Activated CD4-positive, alpha-beta T cell treated with anti-CD3 and anti-CD28 coated beads for 4 hours (primary cell): ENCODE data around the gene TMEM179.

ENCODE experiments used
- DNase-seq, 2 donors: peaks; one replicate each; pipeline ENCODE4 v3.0.0-alpha.2; 2020

The TMEM179 gene

DNA sequence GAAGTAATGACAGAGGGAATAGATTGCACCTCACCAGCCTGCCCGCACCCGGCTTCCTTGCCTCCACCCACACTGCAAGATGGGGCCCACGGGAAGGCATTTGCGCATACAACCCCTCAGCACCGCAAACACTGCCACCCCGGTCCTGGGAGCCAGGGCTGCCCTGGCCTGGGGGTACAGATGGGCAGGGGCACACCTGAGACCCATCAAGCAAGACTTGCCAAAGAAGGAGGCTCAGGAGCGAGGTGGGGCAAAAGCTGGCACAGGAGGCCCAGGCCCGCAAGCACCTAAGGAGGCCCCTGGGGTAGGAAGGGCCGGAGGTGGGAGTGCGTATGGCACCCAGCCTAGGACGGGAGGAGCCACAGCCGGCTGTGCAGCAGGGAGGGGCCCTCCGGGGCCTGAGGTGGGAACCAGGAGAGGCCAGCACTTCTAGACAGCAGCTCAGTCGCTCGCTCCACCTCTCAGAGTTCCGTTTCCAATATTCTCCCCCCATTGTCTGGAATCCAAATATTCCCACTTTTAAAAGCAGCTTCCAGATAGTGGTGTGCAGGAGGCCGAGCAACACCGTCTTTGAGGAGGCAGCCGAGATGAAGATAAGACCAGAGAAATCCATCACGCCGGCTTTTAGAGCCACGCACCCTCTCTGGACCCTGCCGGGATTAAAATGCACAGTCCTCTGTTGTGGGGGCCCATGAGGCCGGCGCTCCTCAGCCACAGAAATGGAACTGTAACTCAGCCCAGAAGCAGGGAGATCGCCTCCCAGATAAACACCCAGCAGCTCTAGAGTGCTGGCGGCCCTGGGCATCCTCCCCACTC lies 37.2 kb downstream of the TMEM179 start:
- DNase-seq = no peak

DNA sequence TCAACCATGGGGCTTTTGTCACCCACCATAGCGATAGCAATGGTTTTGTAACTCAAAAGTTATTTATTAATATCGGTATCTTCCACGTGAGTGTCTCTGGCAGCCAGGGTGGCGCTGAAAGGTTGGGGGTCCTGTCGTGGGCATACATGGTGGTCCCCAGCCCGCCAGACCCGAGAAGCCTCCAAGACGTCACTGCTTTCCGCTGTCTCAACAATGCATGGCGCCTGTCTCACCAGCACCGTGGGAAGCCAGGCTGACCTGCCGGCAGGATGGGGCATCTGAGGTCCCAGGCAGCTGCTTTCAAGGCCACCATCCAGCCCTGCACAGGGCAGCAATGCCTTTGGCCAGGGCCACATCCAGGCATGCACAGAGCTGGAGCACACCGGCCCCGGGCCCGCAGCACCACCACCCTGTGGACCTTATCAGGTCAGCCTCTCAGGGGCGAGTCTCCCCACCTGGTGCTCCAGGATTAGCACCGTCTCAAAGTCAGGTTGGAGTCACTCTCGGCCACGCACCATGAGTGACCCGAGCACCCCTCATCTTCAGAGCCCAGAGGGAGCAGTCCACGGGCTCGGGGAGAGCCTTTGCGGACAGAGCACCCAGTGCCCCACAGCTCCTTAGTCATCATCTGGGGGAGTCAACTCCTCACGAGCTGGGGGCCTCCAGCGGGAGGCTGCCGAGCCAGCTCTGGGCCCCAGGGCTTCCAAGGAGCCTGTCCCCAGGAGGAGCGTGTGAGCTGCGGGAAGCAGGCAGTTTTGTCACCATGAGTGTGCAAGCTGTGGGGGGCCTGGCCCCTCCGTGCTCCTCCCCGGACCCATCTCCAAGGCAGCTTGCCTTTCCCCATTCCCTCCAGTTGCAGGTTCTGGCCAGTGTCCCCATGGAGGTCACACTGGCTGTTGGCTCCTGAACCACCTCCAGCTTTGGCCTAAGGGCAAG lies 39.6 kb downstream of the TMEM179 start:
- DNase-seq = no peak

DNA sequence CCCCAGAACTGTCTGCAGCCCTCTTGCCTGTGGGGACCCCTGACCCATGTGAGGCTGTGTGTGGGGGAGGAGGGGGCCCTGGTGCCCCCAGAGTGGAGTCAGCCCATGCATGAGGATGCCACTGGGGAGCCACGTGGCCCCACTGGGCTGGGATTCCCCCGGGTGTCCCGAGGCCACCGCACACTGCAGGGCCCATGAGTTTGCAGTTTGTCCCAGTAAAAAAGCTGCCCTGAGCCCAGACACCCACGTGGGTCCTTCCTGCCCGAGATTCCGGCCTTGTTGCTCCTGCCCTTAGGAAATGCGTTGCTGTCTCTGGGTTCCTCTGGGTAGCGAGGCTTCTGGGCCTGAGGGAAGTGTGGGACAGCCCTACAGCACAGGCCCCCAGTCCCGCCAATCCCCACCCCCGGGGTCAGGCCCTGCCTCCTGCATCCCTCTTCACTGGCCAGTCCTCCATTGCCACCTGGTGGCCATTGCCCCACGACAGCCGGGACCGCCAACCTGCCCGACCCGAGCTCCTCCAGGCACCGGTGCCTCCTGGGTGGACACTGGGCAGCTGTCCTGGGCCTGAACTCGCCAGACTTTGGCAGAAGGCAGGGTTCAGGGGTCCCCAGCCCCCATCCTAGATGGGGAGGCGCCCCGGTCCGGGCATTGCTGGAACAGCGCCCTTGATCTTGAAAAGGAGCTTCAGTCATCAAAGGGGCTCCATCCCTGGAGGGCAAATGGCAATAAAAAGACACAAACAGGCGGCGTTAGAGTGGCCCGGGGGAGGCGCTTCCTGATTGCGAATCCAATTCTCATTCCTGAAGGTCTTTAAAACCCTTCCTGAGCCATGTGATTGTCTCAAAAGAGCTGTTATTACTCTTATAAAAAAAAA lies 40.6 kb downstream of the TMEM179 start:
- DNase-seq = peak; percentile 58 to 69

DNA sequence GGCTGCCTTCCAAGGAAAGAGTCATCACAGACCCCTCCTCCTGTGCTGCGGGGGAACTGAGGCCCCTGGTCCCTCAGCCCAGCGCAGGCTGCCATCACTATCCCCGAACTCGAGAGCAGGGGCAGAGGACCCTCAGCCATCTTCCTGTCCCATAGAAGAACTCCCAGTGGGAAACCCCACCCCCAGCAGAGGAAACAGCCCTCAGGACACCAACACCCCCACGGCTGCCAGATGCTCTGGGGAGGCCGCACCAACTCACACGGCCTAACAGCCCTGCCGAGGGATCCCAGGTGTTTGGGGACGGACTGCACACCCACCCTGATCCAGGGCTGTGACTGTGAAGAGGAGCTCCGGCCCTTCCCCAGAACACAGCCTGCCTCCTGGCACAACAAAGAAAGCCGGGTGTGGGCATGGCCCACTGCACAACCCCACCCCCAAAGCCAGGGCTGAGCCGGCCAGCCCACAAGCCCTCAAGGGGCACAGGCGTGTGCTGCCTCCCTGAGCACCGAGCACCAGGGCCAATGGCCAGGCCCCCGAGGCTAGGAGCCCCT lies 41.3 kb downstream of the TMEM179 start:
- DNase-seq = no peak

DNA sequence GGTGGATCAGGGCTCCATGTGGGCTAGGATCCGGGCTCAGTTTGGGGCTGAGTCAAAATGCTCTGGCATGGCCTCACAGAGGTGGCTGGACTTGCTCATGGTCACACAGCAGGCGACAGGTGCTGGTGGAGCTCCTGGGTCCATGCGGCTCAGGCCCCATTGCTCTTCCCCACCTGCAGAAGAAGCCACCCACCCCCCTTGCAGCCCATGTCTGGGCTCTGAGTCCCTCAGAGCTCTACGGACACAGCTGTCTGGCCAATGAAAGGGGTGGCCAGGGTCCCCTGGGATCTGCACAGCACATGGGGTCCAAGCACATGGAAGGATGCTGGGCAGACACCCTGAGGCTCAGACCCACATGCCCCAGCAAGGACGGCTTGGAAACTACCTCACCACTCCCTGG lies 42.0 kb downstream of the TMEM179 start:
- no peak for DNase-seq

DNA sequence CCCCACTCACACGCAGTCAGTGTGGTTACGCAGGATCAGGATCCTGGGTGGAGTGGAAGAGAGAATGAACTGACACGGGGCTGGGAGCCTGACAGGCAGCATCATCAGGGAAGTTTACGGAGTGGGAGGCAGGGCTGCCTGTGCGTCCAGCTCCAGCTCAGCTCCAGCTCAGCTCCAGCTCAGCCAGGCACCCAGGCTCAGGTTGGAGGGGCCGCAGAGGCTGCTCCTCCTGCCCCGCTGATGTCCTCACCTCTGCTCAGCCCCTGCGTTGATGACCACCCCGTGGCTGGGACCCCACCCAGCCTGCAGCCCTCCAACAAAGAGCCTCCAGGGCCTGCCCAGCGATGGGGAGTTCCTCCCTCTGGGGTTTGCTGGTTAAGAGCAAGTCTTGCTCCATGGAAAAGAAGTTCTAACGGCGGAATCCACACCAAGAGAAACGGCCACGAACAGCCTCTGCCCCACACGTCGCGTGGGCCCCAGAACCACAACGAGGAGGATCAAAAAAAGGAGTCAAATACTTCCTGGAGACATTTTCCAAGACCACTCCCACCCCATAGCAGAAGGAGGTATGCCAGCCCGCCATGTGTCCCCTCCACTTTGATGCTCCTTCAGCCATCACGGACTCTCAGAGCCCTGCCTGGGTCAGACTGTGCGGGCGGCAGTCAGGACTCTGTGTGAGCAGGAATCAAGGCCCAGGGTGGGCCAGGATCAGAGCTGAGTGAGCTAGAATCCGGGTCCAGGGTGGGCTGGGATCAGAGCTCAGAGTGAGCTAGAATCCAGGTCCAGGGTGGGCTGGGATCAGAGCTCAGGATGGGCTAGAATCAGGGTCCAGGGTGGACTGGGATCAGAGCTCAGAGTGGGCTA lies 42.7 kb downstream of the TMEM179 start:
- DNase-seq = no peak

DNA sequence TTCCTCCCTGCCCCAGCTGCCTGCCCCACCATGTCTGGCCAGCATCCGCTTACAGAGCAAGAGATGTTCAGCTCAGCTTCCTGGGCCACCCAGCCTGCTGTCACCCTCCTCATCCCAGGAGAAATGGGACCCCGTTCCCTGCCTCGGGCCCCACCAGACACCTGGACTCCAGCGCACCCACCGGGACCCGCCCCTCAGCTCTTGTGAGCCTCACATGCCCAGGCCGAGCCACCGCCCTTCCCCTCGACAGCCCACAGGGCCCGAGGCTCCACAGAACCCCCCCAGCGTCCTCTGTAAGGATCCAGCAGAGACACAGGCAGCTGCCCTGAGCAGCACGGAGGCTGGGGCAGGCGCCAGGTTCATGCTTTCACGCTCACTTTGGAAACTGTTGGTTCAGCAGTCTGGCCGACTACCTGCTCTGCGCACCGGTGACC lies 43.4 kb downstream of the TMEM179 start:
- DNase-seq = no peak

DNA sequence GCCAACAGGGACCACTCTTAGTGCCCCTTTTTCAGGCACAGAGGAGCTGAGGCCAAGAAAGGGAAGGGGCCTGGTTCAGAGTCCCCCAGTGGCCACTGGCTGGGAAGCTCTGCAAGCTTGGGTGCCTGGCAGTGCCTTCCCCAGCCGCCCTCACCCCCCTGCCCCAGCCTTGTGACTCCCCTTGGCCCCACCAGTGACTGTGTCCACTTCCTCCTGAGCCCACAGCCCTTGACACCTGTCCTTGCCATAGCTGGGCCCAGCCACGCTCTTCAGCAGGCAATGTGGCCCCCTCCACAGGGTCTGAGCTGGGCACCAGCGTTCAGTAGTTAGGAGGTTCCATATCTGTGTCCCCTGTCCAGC lies 44.0 kb downstream of the TMEM179 start:
- no peak for DNase-seq

DNA sequence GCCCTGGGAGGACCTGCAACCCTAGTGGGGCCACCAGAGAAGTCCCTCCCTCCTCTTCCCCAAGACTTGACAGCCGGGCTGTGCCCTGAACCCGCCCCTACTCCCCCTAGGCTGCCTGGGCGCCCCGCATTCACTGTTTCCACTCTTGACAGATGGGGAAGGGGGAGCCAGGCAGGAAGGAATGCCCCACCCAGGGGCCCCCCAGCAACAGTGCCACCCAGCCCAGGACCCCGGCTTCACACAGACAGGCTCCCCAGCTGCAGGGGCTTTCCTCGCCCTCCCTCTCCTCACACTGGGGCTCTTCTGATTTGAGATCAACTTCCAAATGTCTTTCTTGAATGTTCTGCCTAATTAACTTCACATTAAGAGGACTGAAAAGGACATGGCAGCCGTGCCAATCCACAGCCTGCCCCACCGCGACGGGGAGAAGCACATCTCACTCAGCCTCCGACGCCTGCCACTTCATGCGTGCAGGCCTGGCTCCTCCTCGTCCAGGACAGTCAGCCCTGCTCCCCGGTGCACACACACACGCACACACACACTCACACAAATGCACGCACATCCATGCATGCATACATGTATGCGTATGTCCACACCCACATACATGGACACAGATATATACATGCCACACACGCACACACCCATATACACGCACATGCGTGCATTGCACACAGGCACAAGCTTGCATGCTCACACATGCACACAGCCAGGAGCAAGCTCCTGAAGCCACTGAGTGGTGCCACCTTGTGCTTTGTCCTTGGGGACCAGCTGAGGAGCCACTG lies 44.6 kb downstream of the TMEM179 start:
- DNase-seq = no peak

DNA sequence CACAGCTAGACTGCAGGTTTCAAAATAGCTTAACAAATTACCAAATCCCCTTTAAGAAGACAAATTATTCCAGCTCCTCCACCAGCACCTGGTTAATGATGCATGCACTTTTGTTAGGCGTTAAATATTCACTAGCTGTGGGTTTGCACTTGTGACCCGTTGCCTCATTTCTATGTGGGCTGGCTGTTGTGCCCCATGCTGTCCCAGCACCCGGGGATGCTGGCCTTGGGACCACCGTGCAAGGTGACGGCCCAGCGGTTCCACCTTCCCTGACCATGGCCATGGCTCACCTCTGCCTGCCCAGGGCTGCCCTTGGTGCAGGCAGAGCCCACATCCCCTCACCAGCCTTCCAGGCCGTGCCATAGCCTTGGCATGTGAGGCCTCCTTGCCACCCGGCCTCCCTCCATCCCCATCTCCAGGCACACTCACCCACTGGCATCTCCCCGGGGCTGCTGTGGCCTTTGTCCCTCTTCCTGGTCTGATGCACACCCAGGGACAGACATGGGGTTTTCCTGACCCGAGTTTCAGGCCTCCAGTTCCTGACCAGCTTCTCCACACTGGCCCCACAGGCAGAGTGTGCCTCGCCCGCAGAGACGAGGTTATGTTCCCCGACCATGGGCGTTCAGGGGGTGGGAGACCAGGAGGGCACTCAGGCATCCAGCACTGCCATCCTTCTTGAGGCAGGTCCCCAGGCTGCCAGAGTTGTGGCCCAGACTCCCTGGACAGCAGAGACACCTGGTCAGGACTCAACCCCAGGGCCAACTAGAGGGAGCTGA lies 45.4 kb downstream of the TMEM179 start:
- no peak for DNase-seq

DNA sequence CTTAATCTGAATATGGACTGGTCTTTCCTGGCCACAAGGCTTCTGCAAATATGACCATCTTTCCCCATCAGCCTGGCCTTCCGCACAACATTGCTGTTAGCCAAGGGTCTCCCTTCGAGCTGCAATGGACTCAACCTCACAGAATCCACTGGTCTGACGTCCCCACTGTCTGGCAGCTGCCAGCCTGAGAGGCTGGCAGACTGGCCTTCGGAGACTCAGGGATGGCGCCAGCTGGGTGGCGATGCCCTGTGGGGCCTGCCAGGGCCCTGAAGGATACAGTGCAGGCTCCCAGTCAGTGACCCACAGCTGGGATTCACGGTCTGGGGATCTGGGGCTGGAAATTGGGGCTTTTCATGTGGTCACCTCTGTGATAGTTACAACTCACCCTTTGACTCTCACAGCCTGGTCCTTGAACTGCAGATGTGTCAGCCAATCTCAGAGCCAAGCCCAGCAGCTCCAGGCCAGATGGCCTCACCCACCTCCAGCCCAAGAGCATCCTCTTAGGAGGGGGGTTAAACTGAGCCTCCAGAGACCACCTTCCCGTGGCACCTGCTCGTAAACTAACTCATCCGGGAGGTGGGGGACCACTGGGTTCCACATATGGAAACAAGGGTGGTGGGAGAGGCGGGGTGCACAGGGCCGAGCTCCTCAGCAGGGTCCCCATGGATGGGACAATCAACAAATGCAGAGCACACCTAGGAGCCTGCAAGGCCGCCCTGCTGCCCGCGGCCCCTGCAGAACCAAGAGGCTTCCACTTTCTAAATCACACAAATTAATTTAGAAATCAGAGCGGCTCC lies 46.1 kb downstream of the TMEM179 start:
- no peak for DNase-seq

DNA sequence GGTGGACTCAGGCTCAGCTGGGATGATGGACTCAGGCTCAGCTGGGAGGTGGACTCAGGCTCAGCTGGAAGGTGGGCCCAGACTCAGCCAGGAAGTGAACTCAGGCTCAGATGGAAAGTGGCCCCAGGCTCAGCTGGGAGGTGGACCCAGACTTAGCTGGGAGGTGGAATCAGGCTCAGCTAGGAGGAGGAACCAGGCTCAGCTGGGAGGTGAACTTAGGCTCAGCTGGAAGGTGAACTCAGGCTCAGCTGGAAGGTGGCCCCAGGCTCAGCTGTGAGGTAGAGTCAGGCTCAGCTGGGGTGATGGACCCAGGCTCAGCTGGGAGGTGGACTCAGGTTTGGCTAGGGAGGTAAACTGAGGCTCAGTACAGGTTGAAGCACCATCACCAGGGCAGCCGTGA lies 46.8 kb downstream of the TMEM179 start:
- no peak for DNase-seq

DNA sequence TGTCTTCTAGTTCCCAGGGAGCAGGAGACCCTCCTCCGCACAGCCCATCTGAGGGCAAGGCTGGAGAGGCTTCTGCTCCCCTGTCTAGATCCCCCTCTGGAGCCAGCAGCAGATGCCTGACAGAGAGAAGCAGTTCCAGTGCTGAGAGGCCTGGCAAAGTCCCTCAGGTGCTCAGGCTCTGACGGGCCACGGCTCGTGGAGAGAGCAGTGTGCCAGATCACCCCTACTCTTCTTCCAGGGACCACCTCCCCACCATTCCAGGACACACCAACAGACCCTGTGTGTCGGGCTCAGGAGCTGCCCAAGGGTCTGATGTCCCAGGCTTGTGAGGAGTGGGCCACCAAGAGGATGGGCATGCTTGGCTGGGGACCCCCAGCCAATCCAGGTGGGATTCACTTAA lies 47.5 kb downstream of the TMEM179 start:
- DNase-seq = no peak

DNA sequence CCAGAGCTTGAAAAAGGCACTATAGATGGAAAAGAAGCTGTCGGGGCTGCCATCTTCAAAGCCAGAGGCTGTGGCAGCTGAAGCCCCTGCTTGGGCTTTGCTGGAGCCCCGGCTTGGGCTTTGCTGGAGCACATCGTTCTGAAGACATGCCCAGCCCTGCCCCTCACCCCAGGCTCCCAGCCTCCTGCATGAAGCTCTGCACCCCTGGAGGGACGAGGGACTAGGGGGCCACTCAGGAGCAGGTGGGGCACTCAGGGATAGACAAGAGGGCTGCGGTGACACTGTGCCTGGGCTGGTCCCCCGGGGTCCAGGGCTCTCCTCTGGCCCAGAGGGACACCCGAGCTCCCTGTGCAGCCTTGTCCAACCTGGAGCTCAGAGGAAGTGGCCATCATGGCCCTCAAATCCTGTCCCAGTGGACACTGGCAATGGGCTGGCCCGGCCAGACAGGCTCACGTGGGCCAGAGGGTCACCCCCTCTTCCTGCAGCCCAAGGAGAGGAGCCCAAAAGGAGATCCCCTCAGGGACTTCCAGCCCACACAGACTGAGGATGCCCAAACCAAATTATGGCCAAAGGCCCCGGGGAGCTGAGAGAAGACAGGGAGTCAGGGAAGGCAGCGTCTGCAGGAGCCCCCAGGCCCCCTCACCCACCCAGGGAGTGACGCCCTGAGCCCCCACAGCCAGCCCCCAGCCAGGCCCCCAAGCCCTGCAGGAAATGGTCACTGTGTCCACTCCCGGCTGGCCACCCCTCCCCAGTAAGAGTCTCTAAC lies 48.1 kb downstream of the TMEM179 start:
- DNase-seq = no peak

DNA sequence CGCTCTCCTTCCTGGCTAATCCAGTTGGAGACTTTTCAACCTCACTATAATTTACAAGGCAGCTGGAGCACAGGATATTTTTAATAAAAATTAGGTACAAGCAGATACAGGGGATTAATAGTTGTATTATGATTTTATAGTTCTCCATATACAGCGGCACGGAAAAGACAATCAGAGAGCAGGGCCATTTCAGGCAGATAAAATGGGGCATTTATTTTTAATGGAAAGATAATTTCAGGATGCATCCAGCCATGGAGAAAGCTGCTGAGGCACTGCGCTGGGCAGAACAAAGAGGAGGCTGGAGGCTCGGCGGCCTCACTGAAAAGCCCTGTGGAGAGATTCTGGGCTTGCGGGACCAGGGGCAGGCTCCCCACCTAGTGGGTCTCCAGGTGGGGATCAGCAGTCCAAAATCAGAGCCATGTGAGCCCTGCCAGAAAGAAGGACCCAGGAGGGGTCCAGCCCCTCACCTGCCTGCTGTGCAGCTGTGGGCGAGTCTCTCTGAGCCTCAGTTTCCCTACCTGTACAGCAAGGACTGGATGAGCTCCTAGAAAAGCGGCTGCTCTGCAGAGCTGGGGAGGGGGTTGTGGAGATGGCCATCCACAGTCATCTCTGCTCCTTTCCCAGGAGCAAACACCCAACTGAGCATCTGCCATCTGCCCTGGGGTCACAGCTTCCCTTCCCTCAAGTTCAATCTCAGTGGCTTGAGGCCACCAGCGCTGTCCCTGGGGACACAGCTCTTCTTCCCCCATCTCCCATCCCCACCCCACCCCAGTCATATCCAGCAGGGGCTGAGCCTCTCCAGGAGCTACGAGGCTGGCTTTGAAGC lies 48.9 kb downstream of the TMEM179 start:
- no peak for DNase-seq

DNA sequence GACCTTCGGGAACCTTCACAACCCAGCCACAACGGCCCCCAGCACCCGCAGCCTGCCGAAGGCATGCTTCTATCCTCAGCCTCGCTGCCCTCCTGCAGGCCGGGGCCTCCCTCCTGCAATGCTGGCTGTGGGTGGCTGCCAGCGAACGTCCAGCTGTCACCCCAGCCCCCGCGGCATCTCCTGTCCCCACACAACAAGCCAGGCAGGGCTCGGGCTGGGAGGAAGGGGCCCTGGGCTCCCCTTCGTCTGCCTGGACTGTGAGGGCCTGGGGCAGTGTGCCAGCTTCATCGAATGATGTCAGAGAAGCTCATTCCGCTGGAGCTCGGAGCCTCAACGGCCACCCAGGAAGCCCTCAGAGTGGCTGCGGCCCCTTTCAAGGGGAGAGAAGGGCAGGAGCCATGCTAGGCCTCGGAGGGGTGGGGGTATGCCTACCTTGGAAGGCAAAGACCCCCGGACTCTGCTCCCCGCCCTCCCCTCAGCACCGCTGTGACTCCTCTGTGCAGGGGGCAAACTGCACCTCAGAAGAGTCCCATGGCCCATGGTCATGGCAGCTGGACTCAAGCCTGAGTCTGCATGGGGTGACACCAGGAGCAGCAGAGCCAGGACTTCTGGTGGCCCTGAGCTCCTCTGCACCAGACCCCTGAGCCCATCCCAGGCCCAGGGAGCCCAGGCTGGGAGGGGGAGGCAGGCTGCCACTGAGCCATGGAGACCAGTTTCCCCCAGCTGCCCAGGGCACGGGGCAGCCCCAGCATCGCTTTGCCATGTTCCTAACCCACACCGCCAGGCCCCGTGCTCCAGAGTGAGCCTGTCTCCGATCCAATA lies 49.8 kb downstream of the TMEM179 start:
- DNase-seq = no peak
